K562 (cell line): Measurements from ENCODE around the gene VAPB. TPM values are rescaled to one million over a fixed set of nuclear protein-coding genes. Genes with fewer than 3 reads are reported as not detected.

Source experiments
- ATAC-seq: fragments of 200-7000 bp; cut with Tn5 transposase; 3 replicates; pipeline ENCODE4 v1.9.1; 2020; ENCODE audit warnings: moderate library complexity
- BruUV-seq: library from RNA; stranded (reverse); fragments of 400-500 nt; replicated peaks from 2 replicates; lab custom pipeline; 2021; lab: Mats Ljungman, UMichigan
- CTCF ChIA-PET: fragments of 300-600 bp; formaldehyde crosslinking; extraction: SDS; loops from one replicate; lab custom pipeline; 2021; ENCODE audit warnings: low intra/inter-chr PET ratio; lab: Yijun Ruan, JAX
- POLR2A ChIA-PET: fragments of 300-600, 350-650 bp; sonication (Branson Sonifier 250); formaldehyde crosslinking; extraction: SDS; loops from one replicate; lab custom pipeline; 2021; ENCODE audit warnings: antibody characterized with exemption, inconsistent platforms; lab: Yijun Ruan, JAX
- DNase-seq, 4 experiments: peaks; one replicate each; pipeline versions ENCODE4 v3.0.0 to v3.0.0-alpha.2; 2011 to 2018; ENCODE audit warnings: low spot score in 3 of 4, mixed read lengths in 3 of 4; ENCODE audit errors: extremely low read depth in 1 of 4
- FAIRE-seq: peaks from 2 replicates; lab custom pipeline; 2011; peaks lifted over from hg19 to GRCh38; lab: Jason Lieb, UNC
- H2AFZ ChIP-seq: 2 replicates; pipeline ENCODE4 v1.6.0; 2011; ENCODE audit warnings: low read depth, low read length, control low read depth, inconsistent platforms
- H3K27ac ChIP-seq: fragments of 200-600 bp; 3 replicates; pipeline ENCODE4 v1.8.0; 2011; ENCODE audit warnings: low read depth, mild to moderate bottlenecking, control low read depth, inconsistent platforms, low read length, moderate library complexity, mixed read lengths; ENCODE audit errors: extremely low read depth
- H3K27me3 ChIP-seq, 2 experiments: fragments of 300-600 bp in 1 of 2; 2 replicates in 1 of 2; 3 replicates in 1 of 2; pipeline versions ENCODE4 v1.6.0 to v1.8.0; 2011; ENCODE audit warnings: inconsistent platforms in 2 of 2, low read length in 2 of 2, mild to moderate bottlenecking in 1 of 2, mixed read lengths in 1 of 2, moderate library complexity in 1 of 2; ENCODE audit not compliant: control insufficient read depth in 2 of 2, insufficient read depth in 2 of 2
- H3K36me3 ChIP-seq: fragments of 300-600 bp; 3 replicates; pipeline ENCODE4 v1.8.0; 2011; ENCODE audit warnings: mild to moderate bottlenecking, low read length, inconsistent platforms; ENCODE audit not compliant: control insufficient read depth, insufficient read depth
- H3K4me1 ChIP-seq, 2 experiments: fragments of 200-600 bp in 1 of 2; replicated peaks in 1 of 2; 2 replicates in 1 of 2; 3 replicates in 1 of 2; pipeline versions ENCODE4 v1.5.1 to v1.8.0; 2011; ENCODE audit warnings: inconsistent platforms in 2 of 2, low read length in 2 of 2, mild to moderate bottlenecking in 1 of 2, mixed read lengths in 1 of 2, moderate library complexity in 1 of 2; ENCODE audit not compliant: control insufficient read depth in 2 of 2, insufficient read depth in 2 of 2
- H3K4me2 ChIP-seq: 2 replicates; pipeline ENCODE4 v1.6.1; 2011; ENCODE audit warnings: low read length, control low read depth, inconsistent platforms, mixed read lengths; ENCODE audit not compliant: insufficient read depth
- H3K4me3 ChIP-seq: fragments of 200-600 bp; sonication (generic), shearing (Covaris generic); 2 replicates; pipeline ENCODE4 v1.5.1; 2016; ENCODE audit warnings: control low read depth, inconsistent platforms
- H3K79me2 ChIP-seq: fragments of 200-600 bp; 3 replicates; pipeline ENCODE4 v1.8.0; 2011; ENCODE audit warnings: low read length, inconsistent platforms; ENCODE audit not compliant: control insufficient read depth, insufficient read depth
- H3K9ac ChIP-seq, 2 experiments: 2 replicates each; pipeline versions ENCODE4 v1.6.0 to v1.6.1; 2011; ENCODE audit warnings: low read depth in 2 of 2, low read length in 2 of 2, control low read depth in 1 of 2, inconsistent platforms in 1 of 2, mild to moderate bottlenecking in 1 of 2, mixed read lengths in 1 of 2; ENCODE audit not compliant: insufficient read depth in 1 of 2
- H3K9me1 ChIP-seq: one replicate; pipeline ENCODE4 v1.6.0; 2011; ENCODE audit warnings: inconsistent platforms, mild to moderate bottlenecking, low read length, moderate library complexity; ENCODE audit not compliant: control insufficient read depth, insufficient read depth
- H3K9me3 ChIP-seq: replicated peaks from 2 replicates; pipeline ENCODE4 v1.5.1; 2011; ENCODE audit warnings: low read depth, low read length, inconsistent platforms; ENCODE audit not compliant: control insufficient read depth, insufficient read depth
- H4K20me1 ChIP-seq: replicated peaks from 2 replicates; pipeline ENCODE4 v1.6.1; 2011; ENCODE audit warnings: low read length, inconsistent platforms, mixed read lengths; ENCODE audit not compliant: control insufficient read depth, insufficient read depth
- CTCF ChIP-seq, 3 experiments: IDR thresholded peaks in 2 of 3; conservative IDR thresholded peaks in 1 of 3; 2 replicates each; pipeline ENCODE4 v1.5.1; 2011 to 2012; ENCODE audit warnings: low read length in 3 of 3, mild to moderate bottlenecking in 3 of 3, control low read depth in 2 of 3, improper control_type of control experiment in 1 of 3, inconsistent platforms in 1 of 3, low read depth in 1 of 3, mixed read lengths in 1 of 3, moderate library complexity in 1 of 3; ENCODE audit not compliant: insufficient read depth in 2 of 3
- SRSF3 ChIP-seq: fragments of 200-400 bp; formaldehyde crosslinking; IDR thresholded peaks from 2 replicates; pipeline ENCODE4 v1.6.1; 2016; ENCODE audit warnings: mild to moderate bottlenecking, low read length, moderate library complexity; ENCODE audit not compliant: insufficient read depth
- ZBTB11 ChIP-seq, 3 experiments: fragments of 200-800 bp in 1 of 3; fragments of 250-450 bp in 1 of 3; fragments of 450-650 bp in 1 of 3; sonication (Bioruptor Pico) in 1 of 3; sonication (Bioruptor generic) in 1 of 3; formaldehyde crosslinking in 1 of 3; IDR thresholded peaks; 2 replicates each; pipeline versions ENCODE4 v1.6.1 to v1.8.0; 2016 to 2022; ENCODE audit warnings: mild to moderate bottlenecking in 2 of 3, missing genetic modification characterization in 2 of 3, missing compliant biosample characterization in 1 of 3, moderate library complexity in 1 of 3
- WGBS: fragments of 100-300 bp; shearing (Covaris generic); methylation state at CpG from one replicate; pipeline ENCODE4 v1.1.6; 2016; ENCODE audit warnings: low coverage, mixed read lengths; ENCODE audit not compliant: insufficient coverage; ENCODE audit errors: missing lambda C conversion rate; 5-methylcytosine and 5-hydroxymethylcytosine counted together
- in situ Hi-C: fragments of 300-500 bp; cut with MboI; formaldehyde crosslinking; loops from 4 replicates; pipeline ENCODE4 v1.15.0; 2018; ENCODE audit warnings: inconsistent platforms, mixed read lengths
- intact Hi-C: fragments of 100-400 bp; cut with micrococcal nuclease; formaldehyde crosslinking; loops from 2 replicates; pipeline ENCODE4 v1.14.2; 2022
- polyA plus RNA-seq, 8 experiments: library from polyadenylated mRNA; depleted of rRNA in 4 of 8; stranded (reverse) in 5 of 8; unstranded in 3 of 8; fragments of >200 nt; fragmentation: Nextera tagmentation in 2 of 8; fragmentation: Illumina TruSeq in 1 of 8; extraction: Ambion mirVana in 2 of 8; extraction: Trizol in 1 of 8; gene quantifications; 2 replicates each; pipeline versions ENCODE4 v1.2.1 to v1.2.3, GENCODE V29; 2011 to 2014; ENCODE audit warnings: inconsistent platforms in 1 of 8, missing spikeins in 1 of 8
- total RNA-seq, 7 experiments: library from RNA; depleted of rRNA in 6 of 7; stranded (reverse); fragments of >200 nt in 6 of 7; fragmentation: Illumina TruSeq in 2 of 7; extraction: Trizol in 2 of 7; gene quantifications; 2 replicates each; pipeline versions ENCODE4 v1.2.1 to v1.2.3, GENCODE V29; 2011 to 2021; ENCODE audit warnings: low replicate concordance in 1 of 7

VAPB gene
- total and polyA plus RNA-seq, 9 of the 15 experiments (the other 6 are each of a cell fraction or from before 2014, with no cell fraction given) = 3.4 to 51.0 (median 27.9) TPM

- Histone ChIP-seq H3K9ac (no peak overlapping the region), H4K20me1 (peaks cover 13% of the 10 kb centered on the region), H3K4me3 (no peak overlapping the region), H3K27me3 (no peaks in the 10 kb centered on the region), H3K27ac (no peak overlapping the region), H3K4me1 (peaks cover 0 to 7% of the 10 kb centered on the region in 2 experiments; a peak in 2 of 5 replicates), H3K36me3 (peaks cover 66% of the 10 kb centered on the region; the same call in 2 of the 3 replicates)
- CTCF ChIA-PET = no interaction called here
- WGBS = 94% methylated on average over 7 of the region's 7 CpGs
- intact Hi-C loops = no loop called here
- in situ Hi-C loops = no loop called here
- peak; percentile 58 for ATAC-seq
- peak in 1 of 3 experiments; percentile 15; a peak in 1 of 6 replicates for TF ChIP-seq ZBTB11 (CRISPR knock-in tag; IDR thresholded peaks at IDR 0.05)
- TF ChIP-seq SRSF3 = no peak
- TF ChIP-seq CTCF (IDR thresholded peaks at IDR 0.05 in 2 of 3, conservative IDR thresholded peaks at IDR 0.05 in 1 of 3; ENCODE audit: insufficient read depth in 2 of 3, low read depth in 1 of 3, low read length in 3 of 3) = peak in 1 of 3 experiments; percentile 13; a peak in 1 of 6 replicates
- TF ChIP-seq, all 486 proteins: peak for 2
- H3K79me2 ChIP-seq = peaks cover 94% of the 10 kb centered on the region
- no peak overlapping the region for H3K4me2 ChIP-seq
- H3K9me1 ChIP-seq = peaks cover 8% of the 10 kb centered on the region
- FAIRE-seq = no peak
- no peak for DNase-seq
- H2AFZ ChIP-seq = no peak overlapping the region
- H3K9me3 ChIP-seq = no peaks in the 10 kb centered on the region
- POLR2A ChIA-PET = interaction anchor here (0.5 to 1.6 kb wide), 4 partner anchors 9 to 86 kb away, joined by 3 to 5 read pairs (median 3); no protein-coding TSS in a partner anchor
- no TSS peak for BruUV-seq
Measured at GRCh38 chr20:58429303-58429702, 40.3 kb downstream of the VAPB start.
